ENCODE measurements around the gene CPVL. TPM values are rescaled to one million over a fixed set of nuclear protein-coding genes. Genes with fewer than 3 reads are reported as not detected.

CPVL gene
- total RNA-seq, 1 donor from 2014 or later = 49.4 TPM

GRCh38 chr7:29146888-29147609, 712 bp upstream of the CPVL start:
- Histone ChIP-seq H3K27me3 (ENCODE audit: low read depth) (peaks cover 12% of the 10 kb centered on the region), H3K4me3 (peak overlapping the region; percentile 53), H3K36me3 (no peaks in the 10 kb centered on the region), H3K27ac (no peak overlapping the region), H3K4me1 (peaks cover 11% of the 10 kb centered on the region), H3K9me3 (no peaks in the 10 kb centered on the region)
- no peak for TF ChIP-seq CTCF (IDR thresholded peaks at IDR 0.05)
- DNase-seq = no peak
- intact Hi-C loops (cut with DNase I) = no loop called here
- ATAC-seq = peak; percentile 36 to 61

DNA sequence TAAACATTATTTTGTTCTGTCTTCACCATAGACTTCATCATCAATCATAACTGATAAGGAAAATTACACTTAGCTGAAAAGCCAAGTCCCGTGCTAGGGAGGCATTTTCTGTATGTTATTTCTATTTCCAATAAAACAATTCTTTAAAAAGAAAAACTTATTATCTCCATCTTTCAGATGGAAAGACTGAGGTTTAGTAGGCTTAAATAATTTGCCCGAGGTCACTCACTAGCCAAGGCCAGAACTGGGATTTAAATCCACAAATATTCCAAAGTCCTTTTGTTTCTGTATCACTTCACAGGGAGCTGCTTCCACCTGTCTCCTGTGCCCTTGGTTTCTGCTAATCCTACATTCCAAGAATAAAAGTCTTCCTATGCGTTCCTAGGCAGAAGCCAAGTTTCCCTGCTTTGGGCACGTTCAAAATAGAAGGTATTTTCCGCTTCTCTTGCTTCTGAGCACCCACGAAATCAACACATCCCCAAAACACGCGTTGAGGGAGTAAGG, 732 bp downstream of the CPVL start:
- Histone ChIP-seq H3K36me3 (no peaks in the 10 kb centered on the region), H3K4me1 (peaks cover 14% of the 10 kb centered on the region), H3K9me3 (no peaks in the 10 kb centered on the region), H3K27ac (peak overlapping the region; percentile 62), H3K4me3 (peak overlapping the region; percentile 53), H3K27me3 (ENCODE audit: low read depth) (peaks cover 13% of the 10 kb centered on the region)
- no peak for ATAC-seq
- intact Hi-C loops (cut with DNase I) = no loop called here
- DNase-seq = no peak
- no peak for TF ChIP-seq CTCF (IDR thresholded peaks at IDR 0.05)

DNA sequence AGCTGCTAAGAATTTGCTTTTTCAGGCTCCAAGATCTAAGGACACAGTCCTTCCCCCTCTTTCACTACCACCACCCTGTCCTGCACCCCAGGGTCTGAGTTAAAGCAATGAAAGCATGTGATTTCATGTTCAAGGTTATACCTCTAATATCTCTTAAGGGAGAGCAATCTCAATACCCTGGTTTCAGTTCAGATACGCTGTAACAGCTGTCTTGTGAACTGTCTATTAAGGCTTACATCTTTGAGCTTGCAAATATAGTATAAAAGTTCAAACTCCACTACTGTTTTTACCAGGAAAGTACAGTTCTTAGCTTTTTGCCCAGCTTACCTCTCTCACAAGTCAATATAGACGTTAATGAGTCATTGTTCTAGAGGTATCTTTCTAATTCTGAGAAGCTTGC, 2.6 kb downstream of the CPVL start:
- peaks cover 16% of the 10 kb centered on the region for H3K4me1 ChIP-seq
- no peak for ATAC-seq
- H3K27ac ChIP-seq = no peak overlapping the region
- no peaks in the 10 kb centered on the region for H3K36me3 ChIP-seq
- intact Hi-C loops (cut with DNase I) = no loop called here
- H3K4me3 ChIP-seq = no peak overlapping the region
- H3K27me3 ChIP-seq (ENCODE audit: low read depth) = peaks cover 19% of the 10 kb centered on the region
- DNase-seq = no peak
- H3K9me3 ChIP-seq = no peaks in the 10 kb centered on the region
- no peak for TF ChIP-seq CTCF (IDR thresholded peaks at IDR 0.05)

GRCh38 chr7:29142021-29142727, 4.2 kb downstream of the CPVL start:
- no peak overlapping the region for H3K4me3 ChIP-seq
- peaks cover 11% of the 10 kb centered on the region for H3K4me1 ChIP-seq
- intact Hi-C loops (cut with DNase I) = no loop called here
- no peak for DNase-seq
- no peaks in the 10 kb centered on the region for H3K36me3 ChIP-seq
- peaks cover 19% of the 10 kb centered on the region for H3K27me3 ChIP-seq (ENCODE audit: low read depth)
- ATAC-seq = peak in 1 of 2 donors; percentile 29
- no peak for TF ChIP-seq CTCF (IDR thresholded peaks at IDR 0.05)
- H3K9me3 ChIP-seq = no peaks in the 10 kb centered on the region
- no peak overlapping the region for H3K27ac ChIP-seq

DNA sequence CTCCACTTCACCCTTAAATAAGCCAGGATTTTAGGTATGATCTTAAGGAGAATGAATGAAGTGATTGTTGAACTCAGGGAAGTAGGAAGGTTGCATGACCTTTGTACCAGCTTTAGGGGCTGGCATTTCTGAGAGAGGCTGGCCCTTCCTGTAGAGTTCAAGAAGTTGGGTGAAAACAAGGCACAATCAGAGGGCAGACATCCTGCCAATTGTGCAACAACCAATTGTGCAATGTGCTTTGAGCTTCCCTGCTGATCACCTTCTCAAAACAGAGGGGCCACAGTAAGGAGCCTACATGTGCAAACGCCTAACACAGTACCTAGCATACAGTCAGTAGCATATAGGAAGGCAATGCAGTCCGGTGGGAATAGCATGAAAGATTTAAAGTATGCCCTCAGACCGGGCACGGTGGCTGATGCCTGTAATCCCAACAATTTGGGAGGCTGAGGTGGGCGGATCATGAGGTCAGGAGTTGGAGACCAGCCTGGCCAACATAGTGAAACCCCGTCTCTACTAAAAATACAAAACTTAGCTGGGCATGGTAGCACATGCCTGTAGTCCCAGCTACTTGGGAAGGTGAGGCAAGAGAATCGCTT, 5.4 kb downstream of the CPVL start:
- DNase-seq (no peak), ATAC-seq (peak; percentile 37 to 58)

More for the DNA sequence above, 5.4 kb downstream of the CPVL start:
- Histone ChIP-seq H3K27me3 (ENCODE audit: low read depth) (peaks cover 15% of the 10 kb centered on the region), H3K4me1 (peaks cover 5% of the 10 kb centered on the region), H3K9me3 (peaks cover 4% of the 10 kb centered on the region), H3K36me3 (no peaks in the 10 kb centered on the region), H3K4me3 (no peak overlapping the region), H3K27ac (no peak overlapping the region)
- no peak for TF ChIP-seq CTCF (IDR thresholded peaks at IDR 0.05)
- intact Hi-C loops (cut with DNase I) = no loop called here
